GM10248 (cell line): ENCODE data around the gene TAGLN.

Experiments
- CTCF ChIA-PET: fragments of 300-600 bp; sonication (Branson Sonifier 250); formaldehyde crosslinking; extraction: SDS; loops from one replicate; lab custom pipeline; 2021; ENCODE audit warnings: antibody characterized with exemption; lab: Yijun Ruan, JAX
- POLR2A ChIA-PET: fragments of 350-650 bp; sonication (Branson Sonifier 250); formaldehyde crosslinking; extraction: SDS; loops from one replicate; lab custom pipeline; 2020; ENCODE audit warnings: antibody characterized with exemption; lab: Yijun Ruan, JAX
- DNase-seq: peaks from one replicate; pipeline ENCODE4 v3.0.0; 2012; ENCODE audit errors: extremely low spot score
- CTCF ChIP-seq: IDR thresholded peaks from 2 replicates; pipeline ENCODE4 v1.5.1; 2012; ENCODE audit warnings: mild to moderate bottlenecking, low read depth; ENCODE audit errors: extremely low read depth, missing control alignments, control extremely low read depth

Gene TAGLN

GRCh38 chr11:117251506-117251905 is 52.3 kb downstream of the TAGLN start:
- TF ChIP-seq CTCF: no peak
- DNase-seq: no peak
- CTCF ChIA-PET: no interaction called here
- POLR2A ChIA-PET: no interaction called here

GRCh38 chr11:117255966-117256365 is 56.8 kb downstream of the TAGLN start:
- no peak for TF ChIP-seq CTCF
- ChIA-PET POLR2A (no interaction called here), CTCF (interaction anchor here (1.0 to 1.1 kb wide), 2 partner anchors 10 to 24 kb away, joined by 3 read pairs; partner anchors contain the start of gene PCSK7)
- DNase-seq: no peak

GRCh38 chr11:117256573-117256972 is 57.4 kb downstream of the TAGLN start:
- TF ChIP-seq CTCF: no peak
- ChIA-PET CTCF (interaction anchor here (1.0 to 1.1 kb wide), 2 partner anchors 10 to 25 kb away, joined by 3 read pairs; partner anchors contain the start of gene PCSK7), POLR2A (no interaction called here)
- DNase-seq: no peak
